Measurements from ENCODE around the gene TCF4.

- TF ChIP-seq CTCF (IDR thresholded peaks at IDR 0.05 in 2 of 3, conservative IDR thresholded peaks at IDR 0.05 in 1 of 3; ENCODE audit: borderline replicate concordance in 1 of 3, insufficient read depth in 1 of 3, low read depth in 2 of 3, low read length in 2 of 3) = no peak
- no peak for TF ChIP-seq POLR2A (IDR thresholded peaks at IDR 0.05; ENCODE audit: borderline replicate concordance, extremely low read depth, insufficient read depth, insufficient read length)
- TF ChIP-seq REST (IDR thresholded peaks at IDR 0.05; ENCODE audit: low read depth) = no peak
- TF ChIP-seq EZH2phosphoT487 (IDR thresholded peaks at IDR 0.05; ENCODE audit: borderline replicate concordance) = no peak
- no peak for TF ChIP-seq ATF3 (IDR thresholded peaks at IDR 0.05)
- TF ChIP-seq RAD21 (IDR thresholded peaks at IDR 0.05; ENCODE audit: low read depth) = no peak
- no peak for TF ChIP-seq POLR2AphosphoS5 (IDR thresholded peaks at IDR 0.05; ENCODE audit: low read depth, low read length)
- no peak for TF ChIP-seq FOSL1 (IDR thresholded peaks at IDR 0.05; ENCODE audit: low read depth)
- TF ChIP-seq EGR1 (IDR thresholded peaks at IDR 0.05; ENCODE audit: low read depth) = no peak
- TF ChIP-seq MAX (IDR thresholded peaks at IDR 0.05) = no peak
Measured at GRCh38 chr18:55470826-55471225, 117.2 kb downstream of the TCF4 start.
